HG03520 (cell line): ENCODE results near the gene DLD.
"Not testable (repeated sequence)": the region's sequence is repeated elsewhere in the genome, so short reads cannot be mapped to it uniquely, and the experiment has no call there.

Source experiments
- ATAC-seq: cut with Tn5 transposase; IDR thresholded peaks from one replicate; pipeline ENCODE4 v1.9.1; 2021; ENCODE audit warnings: mild to moderate bottlenecking, moderate library complexity; ENCODE audit not compliant: unreplicated experiment

DLD gene, protein sequence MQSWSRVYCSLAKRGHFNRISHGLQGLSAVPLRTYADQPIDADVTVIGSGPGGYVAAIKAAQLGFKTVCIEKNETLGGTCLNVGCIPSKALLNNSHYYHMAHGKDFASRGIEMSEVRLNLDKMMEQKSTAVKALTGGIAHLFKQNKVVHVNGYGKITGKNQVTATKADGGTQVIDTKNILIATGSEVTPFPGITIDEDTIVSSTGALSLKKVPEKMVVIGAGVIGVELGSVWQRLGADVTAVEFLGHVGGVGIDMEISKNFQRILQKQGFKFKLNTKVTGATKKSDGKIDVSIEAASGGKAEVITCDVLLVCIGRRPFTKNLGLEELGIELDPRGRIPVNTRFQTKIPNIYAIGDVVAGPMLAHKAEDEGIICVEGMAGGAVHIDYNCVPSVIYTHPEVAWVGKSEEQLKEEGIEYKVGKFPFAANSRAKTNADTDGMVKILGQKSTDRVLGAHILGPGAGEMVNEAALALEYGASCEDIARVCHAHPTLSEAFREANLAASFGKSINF

GRCh38 chr7:107890962-107891635 is at the start of gene DLD:
Gene DLD (plus strand): TSS chr7:107891183. CDS start chr7:107891251, 68 bp downstream.
- peak; percentile 99 for ATAC-seq

GRCh38 chr7:107842213-107842612 is 48.8 kb upstream of the DLD start:
- ATAC-seq: no peak

DNA sequence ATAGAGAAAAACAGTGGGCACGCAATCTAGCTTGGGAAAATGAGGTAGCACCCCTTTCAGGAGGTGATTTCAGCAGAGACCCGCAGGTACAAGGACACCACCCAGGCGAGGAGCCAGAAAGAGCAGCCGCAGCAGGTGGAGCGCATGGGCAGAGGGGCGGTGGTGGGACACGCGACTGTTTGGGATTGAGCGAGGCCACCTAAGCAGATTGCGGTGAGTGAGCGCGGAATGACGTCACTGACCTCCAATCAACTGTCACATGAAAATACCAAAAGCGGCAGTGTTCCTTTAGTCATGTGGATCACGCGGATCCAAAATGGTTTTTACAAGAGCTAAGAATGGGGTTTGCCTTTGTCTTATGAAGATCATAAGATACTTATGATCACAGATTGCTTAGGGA is 47.8 kb upstream of the DLD start:
- ATAC-seq: no peak

GRCh38 chr7:107846324-107846723 is 44.7 kb upstream of the DLD start:
- no peak for ATAC-seq

DNA sequence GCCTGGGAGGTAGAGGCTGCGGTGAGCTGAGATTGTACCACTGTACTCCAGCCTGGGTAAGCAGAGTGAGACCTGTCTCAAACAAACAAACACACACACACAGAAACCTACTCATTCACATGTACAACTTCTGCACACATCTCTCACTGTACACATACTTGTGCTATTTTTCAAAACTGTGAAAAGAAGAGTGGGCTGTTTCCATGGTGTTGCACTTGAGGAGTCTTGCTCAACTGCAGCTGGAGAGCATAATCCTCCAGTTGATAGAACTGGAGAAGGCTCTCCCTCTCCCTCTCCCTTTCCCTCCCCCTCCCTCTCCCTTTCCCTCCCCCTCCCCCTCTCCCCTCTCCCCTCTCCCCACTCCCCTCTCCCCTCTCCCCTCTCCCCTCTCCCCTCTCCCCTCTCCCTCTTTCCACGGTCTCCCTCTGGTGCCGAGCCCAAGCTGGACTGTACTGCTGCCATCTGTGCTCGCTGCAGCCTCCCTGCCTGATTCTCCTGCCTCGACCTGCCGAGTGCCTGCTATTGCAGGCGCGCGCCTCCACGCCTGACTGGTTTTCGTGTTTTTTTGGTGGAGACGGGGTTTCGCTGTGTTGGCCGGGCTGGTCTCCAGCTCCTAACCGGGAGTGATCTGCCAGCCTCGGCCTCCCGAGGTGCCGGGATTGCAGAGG is 43.7 kb upstream of the DLD start:
- ATAC-seq: no peak

- not testable (repeated sequence) for ATAC-seq
These were observed 43.2 kb upstream of the DLD start for GRCh38 chr7:107847836-107848175.

GRCh38 chr7:107848211-107848610 is 42.8 kb upstream of the DLD start:
- not testable (repeated sequence) for ATAC-seq

DNA sequence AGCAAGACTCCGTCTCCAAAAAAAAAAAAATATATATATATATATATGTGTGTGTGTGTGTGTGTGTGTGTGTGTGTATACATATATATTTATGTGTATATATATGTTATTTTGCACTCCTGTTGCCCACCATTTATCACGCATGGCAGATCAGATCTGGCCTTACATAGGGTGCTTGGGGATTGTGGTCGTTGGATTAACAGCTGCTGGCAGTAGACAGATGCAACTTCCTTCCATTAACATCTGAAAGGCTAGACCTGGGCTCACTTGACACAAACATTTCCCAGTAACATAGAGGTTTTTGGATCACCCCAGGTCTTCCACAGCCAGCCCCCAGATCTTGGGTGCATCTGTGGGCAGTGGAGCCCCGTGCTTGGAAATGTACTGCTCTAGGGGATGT is 40.8 kb upstream of the DLD start:
- ATAC-seq: no peak

DNA sequence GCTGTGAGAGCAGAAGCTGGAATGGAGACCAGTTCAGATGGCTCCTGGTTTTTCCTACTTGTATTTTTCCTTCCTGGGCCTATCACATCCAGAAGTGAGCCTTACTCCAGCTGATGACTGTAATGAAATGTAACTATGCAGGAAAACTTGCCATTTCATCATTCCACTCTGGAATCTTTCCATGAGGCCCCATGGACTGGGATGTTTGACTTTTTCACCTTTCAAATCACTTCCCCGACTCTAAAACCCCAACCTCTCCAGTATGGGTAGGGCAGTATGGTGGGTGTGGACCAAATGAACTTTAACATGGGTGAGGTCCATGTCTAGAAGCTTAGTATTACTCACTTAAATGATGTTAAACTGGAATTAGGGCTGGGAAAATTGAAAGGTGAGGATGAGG is 40.3 kb upstream of the DLD start:
- ATAC-seq: no peak

- no peak for ATAC-seq
These were observed 36.5 kb upstream of the DLD start for GRCh38 chr7:107854454-107854853.

DNA sequence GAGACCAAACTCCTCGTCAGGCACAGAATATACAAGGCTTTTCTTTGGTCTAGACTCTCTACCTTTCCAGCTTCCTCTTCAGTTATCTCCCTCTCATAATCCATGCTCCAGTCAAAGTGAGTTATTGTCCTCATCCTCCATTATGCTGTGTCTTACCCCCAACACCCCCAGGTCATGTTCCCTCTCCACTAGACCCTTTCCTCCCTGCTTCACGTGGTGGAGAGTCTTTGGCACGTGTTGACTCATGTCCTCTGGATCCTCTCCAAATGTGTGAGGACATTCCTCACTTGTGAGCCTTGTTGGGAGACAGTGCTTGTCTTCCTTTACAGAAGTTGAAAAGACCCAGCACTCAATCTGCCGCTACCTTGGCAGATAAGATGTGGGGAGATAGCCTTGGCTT is 36.0 kb upstream of the DLD start:
- ATAC-seq: no peak

- ATAC-seq: no peak
These were observed 34.0 kb upstream of the DLD start for GRCh38 chr7:107856806-107857540.

- ATAC-seq: no peak
These were observed 33.5 kb upstream of the DLD start for GRCh38 chr7:107857541-107857912.

DNA sequence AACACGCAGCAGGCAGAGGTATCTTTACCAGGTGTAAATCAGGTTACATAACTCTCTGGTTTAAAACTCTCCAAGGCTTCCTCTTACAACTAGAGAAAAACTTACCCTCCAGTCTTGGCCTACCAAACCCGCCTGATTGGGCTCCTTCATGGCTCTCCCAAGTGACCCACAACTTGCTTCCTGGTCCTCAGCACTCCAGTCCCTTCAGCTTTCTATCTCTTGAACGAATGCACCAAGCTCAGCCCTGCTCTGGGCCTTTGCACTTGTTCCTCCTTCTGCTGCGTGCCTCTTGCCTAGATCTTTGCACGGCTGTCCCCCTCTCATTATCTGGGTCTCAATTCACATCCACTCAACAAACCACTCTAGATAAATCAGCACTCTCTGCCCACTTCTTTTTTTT is 32.7 kb upstream of the DLD start:
- ATAC-seq: no peak

- ATAC-seq: no peak
These were observed 30.6 kb upstream of the DLD start for GRCh38 chr7:107860279-107860961.

GRCh38 chr7:107860981-107861652 is 29.9 kb upstream of the DLD start:
- no peak for ATAC-seq

- ATAC-seq: no peak
These were observed 24.8 kb upstream of the DLD start for GRCh38 chr7:107865956-107866775.

- ATAC-seq: no peak
These were observed 23.0 kb upstream of the DLD start for GRCh38 chr7:107867858-107868466.
